SKM-1 (cell line): ENCODE measurements around the gene HTRA3.

ENCODE experiments used
- DNase-seq: peaks from one replicate; lab custom pipeline; 2025; ENCODE audit not compliant: unreplicated experiment; lab: John Stamatoyannopoulos, UW

The HTRA3 gene

DNA sequence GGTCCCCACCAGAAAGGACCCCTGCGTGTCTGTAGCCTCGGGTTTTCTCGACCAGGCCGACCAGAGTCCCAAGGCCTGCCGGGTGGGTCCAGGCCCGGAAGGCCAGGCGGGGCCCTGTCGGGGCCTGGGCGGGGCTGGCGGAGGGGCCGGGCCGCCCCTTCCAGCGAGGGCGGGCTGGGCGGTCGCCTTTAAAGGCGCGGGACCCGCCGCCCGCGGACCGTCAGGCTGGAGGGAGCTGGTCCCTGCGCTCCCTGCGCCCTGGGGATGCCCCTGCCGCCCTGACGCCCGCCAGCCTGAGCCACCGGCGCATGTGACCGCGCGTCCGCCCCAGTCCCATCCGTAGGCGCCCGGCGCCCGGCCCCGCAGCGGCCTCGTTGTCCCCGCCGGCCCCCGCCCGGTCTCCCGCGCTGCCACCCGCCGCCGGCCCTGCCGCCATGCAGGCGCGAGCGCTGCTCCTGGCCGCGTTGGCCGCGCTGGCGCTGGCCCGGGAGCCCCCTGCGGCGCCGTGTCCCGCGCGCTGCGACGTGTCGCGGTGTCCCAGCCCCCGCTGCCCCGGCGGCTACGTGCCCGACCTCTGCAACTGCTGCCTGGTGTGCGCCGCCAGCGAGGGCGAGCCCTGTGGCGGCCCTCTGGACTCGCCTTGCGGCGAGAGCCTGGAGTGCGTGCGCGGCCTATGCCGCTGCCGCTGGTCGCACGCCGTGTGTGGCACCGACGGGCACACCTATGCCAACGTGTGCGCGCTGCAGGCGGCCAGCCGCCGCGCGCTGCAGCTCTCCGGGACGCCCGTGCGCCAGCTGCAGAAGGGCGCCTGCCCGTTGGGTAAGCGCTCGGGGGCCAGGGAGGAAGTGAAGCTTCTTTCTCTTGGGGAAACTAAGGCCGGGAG lies at the start of gene HTRA3:
HTRA3 (plus strand) TSS at position 220 of the 883 bp plus-strand sequence; CDS start at position 435, 215 bp downstream.
- DNase-seq: peak; percentile 32

DNA sequence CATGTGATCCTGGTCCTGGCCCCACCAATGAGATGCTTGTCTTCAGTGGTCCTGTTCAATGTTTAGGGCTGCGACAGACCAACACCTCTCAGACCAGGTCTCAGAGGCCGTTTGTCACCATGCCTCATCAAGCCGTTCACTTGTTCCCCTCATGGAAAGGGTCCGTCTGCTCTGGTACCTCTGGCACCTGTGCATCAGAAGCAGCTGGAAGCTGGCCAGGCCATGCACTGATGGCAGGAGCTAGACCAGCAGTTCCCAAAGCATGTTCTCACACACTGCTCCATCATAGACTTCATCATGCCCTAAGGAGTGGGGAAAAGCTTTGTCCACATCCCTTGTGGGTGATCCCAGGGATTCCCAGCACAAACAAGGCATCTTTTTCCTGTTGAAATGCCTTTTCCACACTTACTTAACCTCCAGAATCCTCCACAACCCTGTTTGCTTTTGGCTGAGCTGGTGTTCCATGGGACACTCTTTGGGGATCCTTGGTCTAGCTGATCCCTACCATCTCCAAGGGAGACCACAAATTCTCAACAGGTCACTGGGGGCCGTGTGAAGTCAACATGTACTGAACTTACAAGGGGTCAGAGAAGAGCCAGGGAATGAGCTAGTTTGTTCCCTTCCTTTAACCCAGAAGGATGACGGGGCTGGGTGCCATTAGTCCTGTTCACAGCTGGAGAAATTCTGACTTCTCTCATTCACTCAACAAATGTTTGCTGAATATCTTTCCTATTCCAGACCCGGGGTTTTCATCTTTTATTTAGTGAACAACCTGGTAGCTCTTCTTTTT lies 48.7 kb upstream of the HTRA3 start:
- DNase-seq: no peak

DNA sequence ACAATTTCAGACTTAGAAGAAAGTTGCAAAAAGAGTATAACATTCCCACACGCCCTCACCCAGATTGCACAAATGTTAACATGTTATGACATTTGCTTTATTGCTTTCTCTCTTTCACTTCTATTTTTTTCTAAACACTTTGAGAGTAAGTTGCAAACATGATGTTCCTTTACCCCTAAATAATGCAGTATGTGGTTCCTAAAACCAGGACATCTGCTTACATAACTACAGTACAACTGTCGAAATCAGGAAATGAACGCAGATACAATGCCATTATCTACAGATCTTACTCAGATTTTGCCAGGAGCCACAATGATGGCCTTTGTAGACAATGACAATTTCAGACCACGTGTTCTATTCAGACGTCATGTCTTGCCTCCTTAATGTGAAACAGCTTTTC lies 48.1 kb upstream of the HTRA3 start:
- peak; percentile 73 for DNase-seq

DNA sequence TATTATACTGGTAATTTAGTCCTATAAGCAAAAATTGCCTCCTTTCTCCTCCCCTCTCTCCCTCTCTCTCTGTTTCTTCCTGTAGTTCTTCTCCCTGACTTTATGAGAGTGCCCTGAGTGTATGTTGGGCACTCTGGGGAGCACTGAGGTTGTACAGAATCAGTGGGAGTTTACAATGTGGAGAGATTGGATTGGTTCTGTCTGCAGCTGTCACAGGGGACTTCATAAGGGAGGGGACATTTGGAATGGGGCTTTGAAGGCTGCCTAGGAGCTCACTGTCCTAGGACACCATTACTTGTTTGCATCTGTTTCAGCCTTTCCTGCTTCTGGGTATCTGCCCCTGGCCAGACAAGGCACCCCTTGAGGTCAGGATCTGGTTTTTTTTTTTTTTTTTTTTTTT lies 47.6 kb upstream of the HTRA3 start:
- DNase-seq: no peak

DNA sequence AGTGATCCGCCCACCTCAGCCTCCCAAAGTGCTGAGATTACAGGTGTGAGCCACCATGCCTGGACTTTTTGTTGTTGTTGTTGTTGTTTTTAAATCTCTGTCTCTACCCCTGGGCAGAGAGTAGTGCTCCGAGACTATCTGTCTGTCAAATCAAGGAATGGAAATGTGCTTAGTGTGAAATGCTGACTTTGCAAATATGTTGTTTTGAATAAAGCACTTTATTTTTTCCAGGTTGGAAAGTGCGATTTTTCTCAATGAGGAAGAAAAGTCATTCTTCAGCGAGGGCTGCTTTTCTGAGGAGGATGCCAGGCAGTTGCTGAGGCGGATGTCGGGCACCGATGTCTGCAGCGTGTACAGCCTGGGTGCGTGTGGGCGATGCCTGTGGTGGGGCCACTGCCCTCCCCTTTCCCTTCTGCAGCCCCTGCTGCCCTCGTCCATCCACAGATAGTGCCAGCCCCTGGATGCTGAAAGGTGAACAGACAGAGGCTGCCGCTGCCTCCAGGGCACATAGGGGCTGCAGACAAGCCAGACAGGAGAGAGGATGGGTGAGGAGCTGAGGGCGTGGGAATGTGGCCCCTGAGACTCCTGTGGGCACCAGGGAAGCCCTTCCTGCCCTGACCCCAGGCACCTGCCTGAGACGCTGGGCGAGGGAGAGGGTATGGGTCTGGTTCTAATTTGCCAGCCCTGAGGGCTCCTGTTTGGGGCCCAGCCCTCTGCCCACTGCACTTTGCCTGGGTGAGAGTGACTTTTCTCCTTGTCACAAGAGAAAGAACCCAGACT lies 46.8 kb upstream of the HTRA3 start:
- DNase-seq: no peak

DNA sequence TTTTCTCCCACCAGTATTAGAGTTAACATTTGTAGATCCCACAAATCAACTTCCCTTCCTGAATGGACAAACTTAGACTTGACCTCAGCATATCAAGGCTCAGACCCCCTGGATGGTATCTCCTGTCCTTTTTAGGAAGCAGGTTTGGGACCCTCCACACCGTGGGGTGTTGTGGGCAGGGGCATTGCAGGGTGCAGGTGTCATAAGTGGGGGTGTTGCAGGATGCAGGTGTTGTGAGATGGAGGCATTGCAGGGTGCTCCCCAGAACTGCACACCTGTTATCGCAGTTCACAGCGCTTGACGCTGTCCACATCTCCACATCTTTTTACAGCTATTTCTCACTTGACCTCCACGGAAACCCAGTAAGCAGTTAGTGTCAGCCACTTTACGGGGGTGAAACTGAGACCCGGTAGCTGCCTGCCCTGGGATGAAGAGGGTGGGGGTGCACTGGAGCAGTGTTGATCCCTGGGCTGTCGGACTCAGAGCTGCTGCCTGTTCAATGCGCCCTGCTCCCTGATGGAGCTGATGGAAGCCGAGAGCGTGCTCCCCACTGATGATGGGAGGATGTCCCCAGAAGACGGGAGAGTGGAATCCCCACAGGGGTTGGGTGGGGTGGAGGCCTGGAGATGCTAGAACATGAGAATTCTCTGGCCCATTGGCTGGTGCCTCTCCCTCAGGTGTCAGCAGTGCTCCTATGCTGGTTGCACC lies 45.1 kb upstream of the HTRA3 start:
- DNase-seq: no peak

DNA sequence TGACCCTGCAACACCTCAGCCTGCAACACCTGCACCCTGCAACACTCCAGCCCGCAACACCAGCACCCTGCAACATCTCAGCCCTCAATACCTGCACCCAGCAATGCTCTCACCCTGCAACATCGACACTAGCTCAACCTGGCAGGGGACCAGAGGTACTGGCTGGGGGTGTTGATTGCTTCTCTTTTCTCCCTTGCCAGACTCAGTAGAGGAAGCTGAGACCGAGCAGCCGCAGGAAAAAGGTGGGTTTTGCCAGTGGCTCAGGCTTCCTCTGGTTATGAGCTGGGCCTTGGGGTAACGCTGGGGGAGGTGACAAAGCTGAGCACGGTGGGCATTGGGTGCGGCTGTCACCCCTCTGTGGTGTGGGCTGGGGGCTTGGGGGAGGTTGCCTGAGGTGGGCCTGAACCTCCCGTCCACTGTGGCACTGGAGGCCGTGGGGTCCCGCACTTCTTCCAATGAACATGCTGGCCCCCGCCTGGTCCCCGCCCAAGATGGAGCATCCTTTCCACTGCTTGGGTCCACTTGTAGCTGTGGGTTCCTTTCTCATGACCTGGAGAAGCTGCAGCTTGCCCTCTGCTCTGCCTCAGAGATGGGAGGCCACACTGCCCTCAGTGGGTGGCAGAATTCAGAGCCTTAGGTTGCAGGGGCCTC lies 44.5 kb upstream of the HTRA3 start:
- DNase-seq: no peak

DNA sequence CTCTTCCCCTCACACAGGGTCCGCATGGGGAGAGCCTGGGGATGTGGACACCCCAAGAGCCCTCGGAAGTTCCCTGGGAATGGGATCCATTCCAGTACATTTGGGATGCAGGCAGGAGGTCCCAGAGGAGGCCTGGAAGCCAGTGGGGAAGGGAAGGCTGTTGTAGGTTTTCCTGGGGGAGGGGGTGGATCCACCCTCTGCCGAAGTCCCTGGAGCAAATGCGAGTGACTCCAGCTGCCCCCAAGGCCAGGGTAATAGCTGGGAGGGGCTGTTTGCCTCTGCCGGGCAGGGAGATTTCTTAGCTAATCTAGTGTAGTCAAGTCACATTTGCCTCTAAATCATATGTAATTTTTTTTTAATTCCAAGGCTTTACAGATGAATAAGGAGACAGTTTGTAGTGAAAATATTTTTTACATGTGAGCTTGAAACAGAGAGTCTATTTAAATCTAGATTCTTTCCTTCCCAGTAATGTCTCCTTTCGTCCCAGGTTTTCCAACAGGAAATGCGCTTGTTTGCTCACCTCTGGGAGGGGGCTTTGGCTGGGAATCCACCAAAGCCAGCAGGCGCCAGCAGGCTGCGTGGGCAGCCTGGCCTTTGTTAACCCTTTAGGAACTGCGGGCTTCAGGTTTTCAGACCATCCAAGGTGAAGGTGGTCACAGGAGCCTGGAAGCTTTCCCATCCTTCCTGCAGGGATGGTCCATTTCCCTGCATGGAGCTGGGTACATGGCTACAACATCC lies 43.7 kb upstream of the HTRA3 start:
- DNase-seq: no peak

DNA sequence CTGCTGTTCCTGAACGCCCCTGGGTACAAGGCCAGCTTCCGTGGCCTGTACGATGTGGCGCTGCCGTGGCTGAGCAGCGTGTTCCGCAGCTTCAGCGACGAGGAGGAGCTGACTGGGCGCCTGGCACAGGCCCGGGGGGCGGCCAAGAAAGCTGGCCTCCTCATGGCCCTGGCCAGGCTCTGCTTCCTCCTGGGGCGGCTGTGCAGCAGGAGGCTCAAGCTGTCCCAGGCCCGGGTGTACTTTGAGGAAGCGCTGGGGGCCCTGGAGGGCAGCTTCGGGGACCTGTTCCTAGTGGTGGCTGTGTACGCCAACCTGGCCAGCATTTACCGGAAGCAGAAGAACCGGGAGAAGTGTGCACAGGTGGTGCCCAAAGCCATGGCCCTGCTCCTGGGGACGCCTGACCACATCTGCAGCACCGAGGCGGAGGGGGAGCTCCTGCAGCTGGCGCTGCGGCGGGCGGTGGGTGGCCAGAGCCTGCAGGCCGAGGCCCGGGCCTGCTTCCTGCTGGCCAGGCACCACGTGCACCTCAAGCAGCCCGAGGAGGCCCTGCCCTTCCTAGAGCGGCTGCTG lies 42.3 kb upstream of the HTRA3 start:
- no peak for DNase-seq

DNA sequence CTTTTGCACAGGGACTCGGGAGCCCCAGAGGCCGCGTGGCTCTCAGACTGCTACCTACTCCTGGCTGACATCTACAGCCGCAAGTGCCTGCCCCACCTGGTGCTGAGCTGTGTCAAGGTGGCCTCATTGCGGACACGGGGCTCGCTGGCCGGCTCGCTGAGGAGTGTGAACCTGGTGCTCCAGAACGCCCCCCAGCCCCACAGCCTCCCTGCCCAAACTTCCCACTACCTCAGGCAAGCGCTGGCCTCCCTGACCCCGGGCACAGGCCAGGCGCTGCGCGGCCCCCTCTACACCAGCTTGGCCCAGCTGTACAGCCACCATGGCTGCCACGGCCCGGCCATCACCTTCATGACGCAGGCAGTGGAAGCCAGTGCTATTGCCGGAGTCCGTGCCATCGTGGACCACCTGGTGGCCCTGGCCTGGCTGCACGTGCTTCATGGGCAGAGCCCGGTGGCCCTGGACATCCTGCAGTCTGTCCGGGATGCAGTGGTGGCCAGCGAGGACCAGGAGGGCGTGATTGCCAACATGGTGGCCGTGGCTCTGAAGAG lies 41.7 kb upstream of the HTRA3 start:
- no peak for DNase-seq

DNA sequence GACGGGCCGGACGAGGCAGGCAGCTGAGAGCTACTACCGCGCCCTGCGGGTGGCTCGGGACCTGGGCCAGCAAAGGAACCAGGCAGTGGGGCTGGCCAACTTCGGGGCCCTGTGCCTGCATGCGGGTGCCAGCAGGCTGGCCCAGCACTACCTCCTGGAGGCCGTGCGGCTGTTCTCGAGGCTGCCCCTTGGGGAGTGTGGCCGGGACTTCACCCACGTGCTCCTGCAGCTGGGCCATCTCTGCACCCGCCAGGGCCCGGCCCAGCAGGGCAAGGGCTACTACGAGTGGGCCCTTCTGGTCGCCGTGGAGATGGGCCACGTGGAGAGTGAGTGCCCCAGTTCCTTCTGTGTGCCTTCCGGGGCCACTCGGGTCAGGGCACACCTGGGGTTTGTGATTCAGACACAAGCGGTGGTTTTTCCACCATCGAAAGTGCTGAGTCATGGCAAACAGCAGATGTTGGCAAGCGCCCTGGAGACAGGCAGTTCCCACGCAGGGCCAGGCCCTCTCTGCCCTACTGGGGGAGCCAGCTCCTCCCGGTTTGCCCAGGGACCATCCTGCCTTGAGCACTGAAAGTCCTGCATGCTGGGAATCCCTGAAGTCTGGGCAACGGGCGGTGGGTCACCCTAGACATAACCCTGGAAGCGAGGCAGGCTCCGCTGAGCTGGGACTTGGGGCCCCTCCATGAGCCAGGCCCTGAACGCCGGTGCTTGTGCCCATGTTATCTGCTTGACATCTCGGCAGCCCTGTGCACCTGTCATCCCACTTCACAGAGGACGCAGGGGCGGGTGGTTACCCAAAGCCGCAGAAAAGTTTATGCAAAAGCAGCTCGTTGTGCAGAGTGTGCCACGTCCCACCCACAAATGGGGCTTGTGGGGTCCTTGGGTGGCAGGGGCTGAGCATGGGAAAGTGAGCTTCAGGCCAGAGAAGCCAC lies 41.0 kb upstream of the HTRA3 start:
- DNase-seq: no peak

DNA sequence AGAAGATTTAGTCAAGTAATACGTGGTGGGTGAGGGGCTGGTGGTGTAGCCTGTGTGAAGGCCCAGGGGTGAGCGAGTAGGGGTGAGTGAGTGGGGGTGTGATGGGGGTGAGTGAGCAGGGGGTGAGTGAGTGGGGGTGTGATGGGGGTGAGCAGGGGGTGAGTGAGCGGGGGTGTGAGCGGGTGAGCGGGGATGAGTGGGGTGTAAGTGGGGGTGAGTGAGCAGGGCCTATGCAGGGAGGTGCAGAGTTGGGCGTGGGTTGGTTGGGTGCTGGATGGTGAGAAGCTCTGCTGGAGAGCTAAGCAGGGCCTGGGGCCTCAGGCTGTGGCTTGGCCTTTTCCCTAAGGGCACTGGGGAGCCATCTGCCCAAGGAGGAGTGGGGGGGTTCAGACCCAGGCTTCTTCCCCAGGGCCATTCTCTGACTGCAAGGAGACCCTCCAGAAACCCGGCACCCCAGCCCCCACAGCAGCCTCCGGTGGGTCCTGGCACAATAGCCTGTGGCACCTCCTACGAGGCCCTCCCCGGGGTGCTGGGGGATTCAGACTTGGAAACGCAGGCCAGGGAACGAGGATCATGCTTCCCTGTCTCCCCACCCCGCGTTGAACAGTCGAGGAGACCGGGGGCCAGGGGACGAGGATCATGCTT lies 40.1 kb upstream of the HTRA3 start:
- no peak for DNase-seq

DNA sequence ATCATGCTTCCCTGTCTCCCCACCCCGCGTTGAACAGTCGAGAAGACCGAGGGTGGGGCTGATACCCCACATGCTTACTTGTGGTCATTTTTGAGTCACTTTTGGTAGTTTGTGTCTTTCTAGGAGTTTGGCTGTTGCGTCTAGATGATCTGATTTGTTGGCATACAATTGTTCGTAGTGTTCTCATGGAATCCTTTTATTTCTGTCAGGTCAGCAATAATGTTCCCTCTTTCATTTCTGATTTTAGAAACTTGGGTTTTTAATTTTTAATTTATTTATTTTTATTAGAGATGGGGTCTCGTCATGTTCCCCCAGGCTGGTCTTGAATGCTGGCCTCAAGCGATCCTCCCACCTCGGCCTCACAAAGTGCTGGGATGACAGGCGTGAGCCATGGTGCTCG lies 39.5 kb upstream of the HTRA3 start:
- no peak for DNase-seq

DNA sequence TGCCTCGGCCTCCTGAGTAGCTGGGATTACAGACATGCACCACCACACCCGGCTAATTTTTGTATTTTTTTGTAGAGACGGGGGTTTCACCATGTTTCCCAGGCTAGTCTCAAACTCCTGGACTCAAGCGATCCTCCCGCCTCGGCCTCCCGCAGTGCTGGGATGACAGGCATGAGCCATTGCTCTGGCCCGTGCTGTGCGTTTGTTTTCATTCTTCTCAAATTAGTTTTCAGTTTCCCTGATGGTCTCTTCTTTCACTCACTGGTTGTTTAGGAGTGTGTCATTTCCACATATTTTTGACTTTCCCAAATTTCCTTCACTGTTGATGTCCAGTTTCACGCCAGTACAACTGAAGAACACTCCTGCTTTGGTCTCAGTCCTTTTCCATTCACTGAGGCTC lies 38.7 kb upstream of the HTRA3 start:
- DNase-seq: no peak

DNA sequence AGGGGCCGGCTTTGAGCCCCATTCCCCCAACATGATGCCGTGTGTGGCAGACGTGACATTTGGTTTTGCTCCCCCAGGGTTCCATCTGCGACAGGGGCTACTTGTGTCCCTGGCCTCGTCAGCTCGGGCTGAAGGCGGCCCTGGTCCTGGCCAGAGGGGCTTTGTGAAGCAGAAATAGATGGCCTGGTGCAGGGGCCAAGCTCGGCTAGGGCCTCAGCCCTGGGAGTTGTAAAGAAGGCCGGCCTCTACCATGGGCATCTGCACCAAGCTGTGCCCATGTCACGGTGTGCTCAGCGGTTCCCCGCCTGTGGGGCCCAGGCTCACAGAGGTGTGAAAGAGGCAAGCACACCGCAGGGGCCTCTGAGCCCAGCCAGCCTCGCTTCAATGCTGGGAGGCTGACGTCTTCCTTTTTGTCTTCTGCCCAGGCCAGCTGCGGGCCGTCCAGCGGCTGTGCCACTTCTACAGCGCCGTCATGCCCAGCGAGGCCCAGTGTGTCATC lies 38.0 kb upstream of the HTRA3 start:
- DNase-seq: no peak

DNA sequence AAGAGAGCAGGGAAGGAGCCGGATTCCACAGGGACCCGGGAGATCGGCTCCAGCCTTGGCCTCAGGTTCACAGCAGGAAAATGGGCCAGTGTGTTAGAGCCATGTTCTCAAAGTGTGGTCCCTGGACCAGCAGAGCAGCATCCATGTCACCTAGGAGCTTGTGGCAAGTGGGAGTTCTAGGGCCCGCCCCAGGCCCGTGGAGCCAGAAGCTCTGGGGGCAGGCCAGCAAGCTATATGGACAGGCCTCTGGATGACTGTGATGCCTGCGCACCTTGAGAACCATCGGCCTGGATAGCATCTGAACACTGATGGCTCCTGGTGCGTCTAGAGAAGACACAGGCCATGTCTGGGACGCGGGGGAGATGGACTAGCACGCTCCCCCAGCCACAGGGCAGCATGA lies 36.8 kb upstream of the HTRA3 start:
- no peak for DNase-seq
